ENCODE data around the gene CCNG1. TPM values are rescaled to one million over a fixed set of nuclear protein-coding genes. Genes with fewer than 3 reads are reported as not detected.

CCNG1 gene
- total and polyA plus RNA-seq, 2 donors (not counting 1 experiment from before 2014, with no cell fraction given) = 210 to 449 TPM

DNA sequence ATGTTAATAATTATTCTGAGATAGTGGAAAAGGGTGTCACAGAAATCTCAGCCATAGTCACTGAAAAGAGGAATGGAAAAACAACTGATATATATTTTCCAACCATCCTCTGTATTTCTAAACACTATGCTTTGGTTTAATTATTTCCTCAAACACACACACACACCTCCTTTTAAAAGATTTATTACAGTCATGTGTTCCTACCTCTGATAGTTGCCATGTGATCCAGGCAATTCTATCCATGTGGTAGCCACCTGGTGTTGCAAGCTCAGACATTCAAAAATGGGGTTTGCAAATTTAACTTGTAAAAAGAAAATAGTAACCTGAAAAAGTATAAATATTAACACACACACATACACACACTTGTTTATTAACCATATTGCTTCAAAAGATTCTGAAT is 40.0 kb upstream of the CCNG1 start:
- no peaks in the 10 kb centered on the region for H3K4me1 ChIP-seq (ENCODE audit: control insufficient read depth, extremely low read depth, insufficient read depth, low read length)
- H3K27ac ChIP-seq (ENCODE audit: insufficient read depth, low read length) = no peak overlapping the region
- no peak for DNase-seq (ENCODE audit: low read depth in 2 of 2)
- TF ChIP-seq, protein P1, sequence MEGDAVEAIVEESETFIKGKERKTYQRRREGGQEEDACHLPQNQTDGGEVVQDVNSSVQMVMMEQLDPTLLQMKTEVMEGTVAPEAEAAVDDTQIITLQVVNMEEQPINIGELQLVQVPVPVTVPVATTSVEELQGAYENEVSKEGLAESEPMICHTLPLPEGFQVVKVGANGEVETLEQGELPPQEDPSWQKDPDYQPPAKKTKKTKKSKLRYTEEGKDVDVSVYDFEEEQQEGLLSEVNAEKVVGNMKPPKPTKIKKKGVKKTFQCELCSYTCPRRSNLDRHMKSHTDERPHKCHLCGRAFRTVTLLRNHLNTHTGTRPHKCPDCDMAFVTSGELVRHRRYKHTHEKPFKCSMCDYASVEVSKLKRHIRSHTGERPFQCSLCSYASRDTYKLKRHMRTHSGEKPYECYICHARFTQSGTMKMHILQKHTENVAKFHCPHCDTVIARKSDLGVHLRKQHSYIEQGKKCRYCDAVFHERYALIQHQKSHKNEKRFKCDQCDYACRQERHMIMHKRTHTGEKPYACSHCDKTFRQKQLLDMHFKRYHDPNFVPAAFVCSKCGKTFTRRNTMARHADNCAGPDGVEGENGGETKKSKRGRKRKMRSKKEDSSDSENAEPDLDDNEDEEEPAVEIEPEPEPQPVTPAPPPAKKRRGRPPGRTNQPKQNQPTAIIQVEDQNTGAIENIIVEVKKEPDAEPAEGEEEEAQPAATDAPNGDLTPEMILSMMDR (conservative IDR thresholded peaks at IDR 0.05 in 1 of 2, IDR thresholded peaks at IDR 0.05 in 1 of 2; ENCODE audit: low read depth in 1 of 2, low read length in 2 of 2) = no peak
- TF ChIP-seq EZH2 (IDR thresholded peaks at IDR 0.05; ENCODE audit: low read length, missing control alignments) = no peak
- H3K4me2 ChIP-seq (ENCODE audit: extremely low read depth, insufficient read depth, low read length) = no peak overlapping the region
- H3K27me3 ChIP-seq (ENCODE audit: control insufficient read depth, insufficient read depth, low read length) = no peaks in the 10 kb centered on the region
- H3K9ac ChIP-seq (ENCODE audit: insufficient read depth, low read length) = no peak overlapping the region
- no peak overlapping the region for H3K4me3 ChIP-seq (replicated peaks in 1 of 4; ENCODE audit: control extremely low read depth in 1 of 4, insufficient read depth in 1 of 4, low read depth in 3 of 4, low read length in 4 of 4)
- no peaks in the 10 kb centered on the region for H3K36me3 ChIP-seq (ENCODE audit: control insufficient read depth, insufficient read depth, low read length)
- H4K20me1 ChIP-seq (ENCODE audit: control insufficient read depth, extremely low read depth, insufficient read depth, low read length) = no peaks in the 10 kb centered on the region
- no peak overlapping the region for H2AFZ ChIP-seq (ENCODE audit: low read length)
- H3K79me2 ChIP-seq (ENCODE audit: control insufficient read depth, insufficient read depth, low read length) = no peaks in the 10 kb centered on the region
- H3K9me3 ChIP-seq (ENCODE audit: control insufficient read depth, insufficient read depth, low read depth, low read length) = no peaks in the 10 kb centered on the region

DNA sequence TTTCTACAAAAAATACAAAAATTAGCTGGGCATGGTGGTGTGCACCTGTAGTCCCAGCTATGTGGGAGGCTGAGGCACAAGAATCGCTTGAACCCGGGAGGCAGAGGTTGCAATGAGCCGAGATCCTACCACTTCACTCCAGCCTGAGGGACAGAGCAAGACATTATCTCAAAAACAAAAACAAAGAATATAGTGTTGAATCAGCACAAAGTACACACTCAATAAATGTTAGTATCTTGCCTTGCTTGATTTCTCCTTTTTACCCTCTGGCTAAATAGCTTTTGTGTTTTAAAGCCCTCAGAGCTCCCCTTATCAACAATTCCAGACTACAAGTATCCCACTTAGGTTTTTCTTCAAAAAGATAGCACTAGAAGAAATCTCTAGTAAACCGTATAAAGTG is 37.5 kb upstream of the CCNG1 start:
- Histone ChIP-seq H3K79me2 (ENCODE audit: control insufficient read depth, insufficient read depth, low read length) (no peaks in the 10 kb centered on the region), H3K4me1 (ENCODE audit: control insufficient read depth, extremely low read depth, insufficient read depth, low read length) (no peaks in the 10 kb centered on the region), H3K27me3 (ENCODE audit: control insufficient read depth, insufficient read depth, low read length) (no peaks in the 10 kb centered on the region), H4K20me1 (ENCODE audit: control insufficient read depth, extremely low read depth, insufficient read depth, low read length) (no peaks in the 10 kb centered on the region), H2AFZ (ENCODE audit: low read length) (no peak overlapping the region), H3K4me3 (replicated peaks in 1 of 4; ENCODE audit: control extremely low read depth in 1 of 4, insufficient read depth in 1 of 4, low read depth in 3 of 4, low read length in 4 of 4) (no peak overlapping the region), H3K4me2 (ENCODE audit: extremely low read depth, insufficient read depth, low read length) (no peak overlapping the region), H3K9me3 (ENCODE audit: control insufficient read depth, insufficient read depth, low read depth, low read length) (no peaks in the 10 kb centered on the region), H3K36me3 (ENCODE audit: control insufficient read depth, insufficient read depth, low read length) (no peaks in the 10 kb centered on the region), H3K27ac (ENCODE audit: insufficient read depth, low read length) (no peak overlapping the region), H3K9ac (ENCODE audit: insufficient read depth, low read length) (no peak overlapping the region)
- no peak for DNase-seq (ENCODE audit: low read depth in 2 of 2)
- no peak for TF ChIP-seq EZH2 (IDR thresholded peaks at IDR 0.05; ENCODE audit: low read length, missing control alignments)

DNA sequence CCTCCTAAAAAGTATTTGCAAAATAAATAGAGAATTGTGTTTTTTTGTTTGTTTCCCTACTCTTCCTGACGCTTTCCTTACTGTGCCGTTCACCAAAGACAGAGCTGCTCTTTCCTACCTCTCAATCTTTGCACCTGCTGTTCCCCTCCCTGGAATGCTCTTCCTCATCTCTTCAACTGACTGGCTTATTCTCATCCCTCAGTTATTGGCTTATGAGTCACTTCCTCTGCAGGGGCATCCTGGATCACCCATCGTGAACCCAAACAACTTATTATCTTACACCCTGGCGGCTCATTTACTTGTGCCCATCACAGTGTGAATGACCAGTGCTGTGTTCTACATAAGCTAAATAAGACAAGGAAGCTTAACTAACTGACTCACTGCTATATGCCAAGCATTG is 36.1 kb upstream of the CCNG1 start:
- DNase-seq (ENCODE audit: low read depth in 2 of 2) = no peak
- H3K9me3 ChIP-seq (ENCODE audit: control insufficient read depth, insufficient read depth, low read depth, low read length) = no peaks in the 10 kb centered on the region
- H3K27ac ChIP-seq (ENCODE audit: insufficient read depth, low read length) = no peak overlapping the region
- H3K4me3 ChIP-seq (replicated peaks in 1 of 4; ENCODE audit: control extremely low read depth in 1 of 4, insufficient read depth in 1 of 4, low read depth in 3 of 4, low read length in 4 of 4) = no peak overlapping the region
- H3K79me2 ChIP-seq (ENCODE audit: control insufficient read depth, insufficient read depth, low read length) = no peaks in the 10 kb centered on the region
- H3K9ac ChIP-seq (ENCODE audit: insufficient read depth, low read length) = no peak overlapping the region
- no peaks in the 10 kb centered on the region for H4K20me1 ChIP-seq (ENCODE audit: control insufficient read depth, extremely low read depth, insufficient read depth, low read length)
- no peak overlapping the region for H2AFZ ChIP-seq (ENCODE audit: low read length)
- TF ChIP-seq, protein P1 (conservative IDR thresholded peaks at IDR 0.05 in 1 of 2, IDR thresholded peaks at IDR 0.05 in 1 of 2; ENCODE audit: low read depth in 1 of 2, low read length in 2 of 2) = no peak
- TF ChIP-seq EZH2 (IDR thresholded peaks at IDR 0.05; ENCODE audit: low read length, missing control alignments) = no peak
- H3K36me3 ChIP-seq (ENCODE audit: control insufficient read depth, insufficient read depth, low read length) = no peaks in the 10 kb centered on the region
- H3K4me2 ChIP-seq (ENCODE audit: extremely low read depth, insufficient read depth, low read length) = no peak overlapping the region
- H3K4me1 ChIP-seq (ENCODE audit: control insufficient read depth, extremely low read depth, insufficient read depth, low read length) = no peaks in the 10 kb centered on the region
- H3K27me3 ChIP-seq (ENCODE audit: control insufficient read depth, insufficient read depth, low read length) = no peaks in the 10 kb centered on the region

All from fibroblast of lung (primary cell).